HG03565 (cell line): ENCODE data around the gene HERC3.

ENCODE experiments used
- ATAC-seq: cut with Tn5 transposase; IDR thresholded peaks from one replicate; pipeline ENCODE4 v1.9.1; 2021; ENCODE audit warnings: mild to moderate bottlenecking, moderate library complexity; ENCODE audit not compliant: unreplicated experiment

Gene HERC3

GRCh38 chr4:88659055-88659889, 67.0 kb downstream of the HERC3 start:
- ATAC-seq: peak; percentile 93

- ATAC-seq: no peak
Measured at GRCh38 chr4:88659890-88660208, 67.6 kb downstream of the HERC3 start.

- ATAC-seq: no peak
Measured at GRCh38 chr4:88660446-88661294, 68.4 kb downstream of the HERC3 start.

GRCh38 chr4:88661739-88662138, 69.5 kb downstream of the HERC3 start:
- no peak for ATAC-seq

GRCh38 chr4:88672987-88673386, 80.7 kb downstream of the HERC3 start:
- ATAC-seq: no peak

GRCh38 chr4:88673886-88674285, 81.6 kb downstream of the HERC3 start:
- ATAC-seq: no peak

- no peak for ATAC-seq
Measured at GRCh38 chr4:88674565-88674964, 82.3 kb downstream of the HERC3 start.

GRCh38 chr4:88674979-88675378, 82.7 kb downstream of the HERC3 start:
- no peak for ATAC-seq

- no peak for ATAC-seq
Measured at GRCh38 chr4:88675543-88675942, 83.3 kb downstream of the HERC3 start.

- no peak for ATAC-seq
Measured at GRCh38 chr4:88681209-88681608, 88.9 kb downstream of the HERC3 start.

- no peak for ATAC-seq
Measured at GRCh38 chr4:88690355-88690754, 98.1 kb downstream of the HERC3 start.

GRCh38 chr4:88693792-88694191, 101.5 kb downstream of the HERC3 start:
- no peak for ATAC-seq

- ATAC-seq: no peak
Measured at GRCh38 chr4:88696630-88697029, 104.3 kb downstream of the HERC3 start.

GRCh38 chr4:88697141-88697540, 104.9 kb downstream of the HERC3 start:
- ATAC-seq: no peak

- peak; percentile 93 for ATAC-seq
Measured at GRCh38 chr4:88697588-88698329, 105.5 kb downstream of the HERC3 start, which contains the start of gene NAP1L5. TSS of gene NAP1L5 (minus strand) at chr4:88697829. CDS start at chr4:88697754, 75 bp downstream.

GRCh38 chr4:88698519-88698918, 106.2 kb downstream of the HERC3 start:
- no peak for ATAC-seq

GRCh38 chr4:88702782-88703181, 110.5 kb downstream of the HERC3 start:
- ATAC-seq: no peak

- ATAC-seq: no peak
Measured at GRCh38 chr4:88705223-88705622, 112.9 kb downstream of the HERC3 start.

GRCh38 chr4:88705805-88706492, 113.7 kb downstream of the HERC3 start:
- ATAC-seq: no peak

- no peak for ATAC-seq
Measured at GRCh38 chr4:88706574-88706973, 114.3 kb downstream of the HERC3 start.

GRCh38 chr4:88709989-88710388, 117.7 kb downstream of the HERC3 start:
- no peak for ATAC-seq
